ENCODE results near the gene PSME4.

GRCh38 chr2:53886406-53887280, 84.2 kb downstream of the PSME4 start:
- no peak for TF ChIP-seq EZH2 (IDR thresholded peaks at IDR 0.05; ENCODE audit: low read depth, unreplicated experiment)
- TF ChIP-seq REST (IDR thresholded peaks at IDR 0.05; ENCODE audit: unreplicated experiment), result no peak
- no peak for TF ChIP-seq EZH2phosphoT487 (IDR thresholded peaks at IDR 0.05; ENCODE audit: unreplicated experiment)
- TF ChIP-seq CTCF (conservative IDR thresholded peaks at IDR 0.05; ENCODE audit: low read depth in 2 of 2), result no peak
- no peak for TF ChIP-seq POLR2AphosphoS5 (IDR thresholded peaks at IDR 0.05; ENCODE audit: low read depth)

Measured in GM23338 (cell line).